Adipocyte (in vitro differentiated cells): ENCODE measurements around the gene NSUN6.
"Not testable (repeated sequence)": the region's sequence is repeated elsewhere in the genome, so short reads cannot be mapped to it uniquely, and the experiment has no call there.

ENCODE experiments used
- DNase-seq: peaks from one replicate; pipeline ENCODE4 v3.0.0-alpha.2; 2015; ENCODE audit warnings: low read depth
- H3K27me3 ChIP-seq: replicated peaks from 2 replicates; pipeline ENCODE4 v1.7.0; 2013; ENCODE audit warnings: mild to moderate bottlenecking, low read length, moderate library complexity; ENCODE audit not compliant: control insufficient read depth, insufficient read depth
- H3K36me3 ChIP-seq: 2 replicates; pipeline ENCODE4 v1.7.0; 2013; ENCODE audit warnings: low read length, mild to moderate bottlenecking, moderate library complexity; ENCODE audit not compliant: control insufficient read depth, insufficient read depth, severe bottlenecking
- H3K4me1 ChIP-seq: 2 replicates; pipeline ENCODE4 v1.7.0; 2013; ENCODE audit warnings: mild to moderate bottlenecking, low read length, moderate library complexity; ENCODE audit not compliant: control insufficient read depth, insufficient read depth
- H3K4me3 ChIP-seq: 2 replicates; pipeline ENCODE4 v1.7.0; 2013; ENCODE audit warnings: mild to moderate bottlenecking, low read length, moderate library complexity
- H3K9ac ChIP-seq: 2 replicates; pipeline ENCODE4 v1.7.0; 2013; ENCODE audit warnings: mild to moderate bottlenecking, low read length, moderate library complexity
- H3K9me3 ChIP-seq: 2 replicates; pipeline ENCODE4 v1.7.0; 2013; ENCODE audit warnings: mild to moderate bottlenecking, low read length, moderate library complexity; ENCODE audit not compliant: control insufficient read depth

Gene NSUN6

GRCh38 chr10:18658271-18659124 lies 7.1 kb upstream of the NSUN6 start:
- DNase-seq: peak; percentile 74
- Histone ChIP-seq H3K36me3 (no peaks in the 10 kb centered on the region), H3K9ac (peak overlapping the region; percentile 99), H3K9me3 (no peaks in the 10 kb centered on the region), H3K4me3 (peak overlapping the region; percentile 99), H3K27me3 (no peaks in the 10 kb centered on the region), H3K4me1 (peaks cover 15% of the 10 kb centered on the region)

DNA sequence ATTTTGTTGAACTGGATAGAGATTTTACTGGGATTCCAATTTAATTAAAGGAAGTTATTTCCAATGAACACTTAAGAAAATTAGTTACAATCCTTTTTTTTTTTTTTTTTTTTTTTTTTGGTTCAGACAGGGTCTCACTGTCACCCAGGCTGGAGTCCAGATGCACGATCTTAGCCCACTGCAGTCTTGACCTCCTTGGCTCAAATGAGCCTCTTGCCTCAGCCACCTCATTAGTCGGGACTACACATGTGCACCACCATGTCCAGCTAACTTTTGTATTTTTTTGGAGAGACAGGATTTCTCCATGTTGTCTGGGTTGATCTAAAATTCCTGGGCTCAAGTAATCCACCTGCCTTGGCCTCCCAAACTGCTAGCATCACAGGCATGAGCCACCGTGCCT lies 5.3 kb upstream of the NSUN6 start:
- H3K9ac ChIP-seq: no peak overlapping the region
- H3K27me3 ChIP-seq: no peaks in the 10 kb centered on the region
- no peaks in the 10 kb centered on the region for H3K36me3 ChIP-seq
- H3K4me1 ChIP-seq: peaks cover 19% of the 10 kb centered on the region
- no peaks in the 10 kb centered on the region for H3K9me3 ChIP-seq
- DNase-seq: no peak
- H3K4me3 ChIP-seq: no peak overlapping the region

DNA sequence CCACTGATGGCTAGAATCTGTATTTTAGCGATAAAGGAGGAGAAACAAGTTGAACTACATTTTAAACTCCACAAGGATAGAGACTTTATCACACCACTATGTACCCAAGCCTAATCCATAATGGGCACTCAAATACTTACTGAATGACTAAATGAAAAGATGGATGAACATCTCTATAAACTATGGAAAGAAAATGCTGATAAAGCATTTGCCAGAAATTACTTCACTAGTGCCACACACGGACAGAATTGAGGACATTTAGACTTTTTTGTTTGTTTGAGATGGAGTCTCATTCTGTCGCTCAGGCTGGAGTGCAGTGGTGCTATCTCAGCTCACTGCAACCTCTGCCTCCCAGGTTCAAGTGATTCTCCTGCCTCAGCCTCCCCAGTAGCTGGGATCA lies 1.7 kb upstream of the NSUN6 start:
- H3K27me3 ChIP-seq: no peaks in the 10 kb centered on the region
- no peaks in the 10 kb centered on the region for H3K9me3 ChIP-seq
- no peak overlapping the region for H3K9ac ChIP-seq
- H3K4me1 ChIP-seq: peaks cover 21% of the 10 kb centered on the region
- no peak for DNase-seq
- peaks cover 2% of the 10 kb centered on the region for H3K36me3 ChIP-seq
- H3K4me3 ChIP-seq: no peak overlapping the region

DNA sequence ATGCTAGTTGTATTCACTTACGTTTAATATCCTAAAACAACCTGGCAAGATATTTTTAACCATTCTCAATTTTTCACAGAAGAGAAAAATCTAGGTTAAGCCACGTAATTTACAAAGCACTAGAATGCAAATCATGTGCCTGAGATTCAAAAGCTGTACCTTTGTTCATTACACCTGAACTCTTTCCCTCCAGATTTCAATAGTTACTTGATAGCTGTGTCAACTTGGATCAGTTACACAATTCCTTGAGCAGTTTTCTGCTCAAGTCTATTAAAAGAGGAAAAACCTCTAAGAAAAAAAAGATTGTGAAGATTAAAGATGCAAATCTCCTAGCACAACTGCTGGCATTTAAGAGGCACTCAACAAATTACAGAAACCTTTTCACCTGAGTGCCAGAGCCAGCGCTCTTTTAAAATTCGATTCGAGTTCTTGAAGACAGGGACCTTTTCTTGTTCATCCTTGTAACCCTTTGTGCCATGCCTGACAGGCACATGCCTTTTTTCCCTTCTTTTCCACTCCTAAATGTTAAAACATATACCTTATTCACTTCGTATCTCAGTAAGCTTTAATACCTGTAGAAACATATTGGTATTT lies 886 bp downstream of the NSUN6 start:
- peak overlapping the region; percentile 99 for H3K4me3 ChIP-seq
- DNase-seq: no peak

DNA sequence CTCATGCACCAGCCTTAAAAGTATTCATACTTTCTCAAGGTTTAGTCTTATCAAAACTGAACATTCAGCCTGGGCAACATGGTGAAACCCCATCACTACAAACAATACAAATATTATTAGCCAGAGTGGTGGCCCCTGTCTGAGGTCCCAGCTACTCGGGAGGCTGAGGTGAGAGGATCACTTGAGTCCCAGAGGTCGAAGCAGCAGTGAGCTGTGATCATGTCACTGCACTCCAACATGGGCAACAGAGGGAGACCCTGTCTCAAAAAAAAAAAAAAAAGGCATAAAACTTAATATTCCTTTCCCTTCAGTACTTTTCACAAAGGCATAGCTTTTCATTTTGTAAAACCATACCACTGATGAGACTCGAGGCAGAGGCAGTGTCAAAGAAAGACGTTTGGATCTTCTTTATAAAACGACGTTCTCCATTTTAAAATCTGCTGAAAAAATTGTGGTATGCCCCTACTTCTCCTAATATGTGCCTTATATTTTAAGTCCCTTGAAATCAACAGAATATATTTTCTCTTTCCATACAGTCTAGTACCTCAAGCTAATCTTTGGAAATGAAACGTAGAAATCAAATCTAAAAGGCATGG lies 1.9 kb downstream of the NSUN6 start:
- Histone ChIP-seq H3K27me3 (no peaks in the 10 kb centered on the region), H3K36me3 (peaks cover 5% of the 10 kb centered on the region), H3K9ac (no peak overlapping the region), H3K4me3 (peak overlapping the region; percentile 99), H3K9me3 (no peaks in the 10 kb centered on the region), H3K4me1 (peaks cover 18% of the 10 kb centered on the region)
- DNase-seq: no peak

More for the DNA sequence above, 886 bp downstream of the NSUN6 start:
- peaks cover 18% of the 10 kb centered on the region for H3K4me1 ChIP-seq
- peak overlapping the region; percentile 93 for H3K9ac ChIP-seq
- H3K36me3 ChIP-seq: peaks cover 5% of the 10 kb centered on the region
- H3K27me3 ChIP-seq: no peaks in the 10 kb centered on the region
- H3K9me3 ChIP-seq: no peaks in the 10 kb centered on the region

- Histone ChIP-seq H3K4me1 (peaks cover 18% of the 10 kb centered on the region), H3K9ac (no peak overlapping the region), H3K36me3 (peaks cover 5% of the 10 kb centered on the region), H3K4me3 (no peak overlapping the region), H3K9me3 (no peaks in the 10 kb centered on the region), H3K27me3 (no peaks in the 10 kb centered on the region)
- DNase-seq: no peak
These were observed 3.4 kb downstream of the NSUN6 start for GRCh38 chr10:18647945-18648344.

DNA sequence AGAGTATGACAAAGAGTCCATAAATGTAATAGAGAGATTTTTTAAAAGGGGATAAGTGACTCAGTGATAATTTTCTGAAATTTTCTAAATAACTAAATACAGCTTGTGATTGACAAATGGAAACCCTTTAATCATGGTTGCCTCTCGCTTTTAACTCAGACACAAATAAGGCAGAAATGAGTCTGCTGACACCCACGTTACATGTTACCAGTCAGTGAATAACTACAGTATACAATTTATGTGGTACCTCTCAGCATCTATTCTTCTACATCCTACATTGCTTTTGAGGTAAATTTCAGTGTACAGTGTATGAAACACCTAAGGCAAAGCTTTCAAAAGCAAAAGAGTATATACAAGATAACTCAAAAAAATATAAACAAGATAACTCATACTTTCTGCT lies 4.2 kb downstream of the NSUN6 start:
- H3K36me3 ChIP-seq: peaks cover 5% of the 10 kb centered on the region
- no peak overlapping the region for H3K9ac ChIP-seq
- DNase-seq: no peak
- no peaks in the 10 kb centered on the region for H3K27me3 ChIP-seq
- peaks cover 17% of the 10 kb centered on the region for H3K4me1 ChIP-seq
- H3K9me3 ChIP-seq: no peaks in the 10 kb centered on the region
- H3K4me3 ChIP-seq: no peak overlapping the region

DNA sequence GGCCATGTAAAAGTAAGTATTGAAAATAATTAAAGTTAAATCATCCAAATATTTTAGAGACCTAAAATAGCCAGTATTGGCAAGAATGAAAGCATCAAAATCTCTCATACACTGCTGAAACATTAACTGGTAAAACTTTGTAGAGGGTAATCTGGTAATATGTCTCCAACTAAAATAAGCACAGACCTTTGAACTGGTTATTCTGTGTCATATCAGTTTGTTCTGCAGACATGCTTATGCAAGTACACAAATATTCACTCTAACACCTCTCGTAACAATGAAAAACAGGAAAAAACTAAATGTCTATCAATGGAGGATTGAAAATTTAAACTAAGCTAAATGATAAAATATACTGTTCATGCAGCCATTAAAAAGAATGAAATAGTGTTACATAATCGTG lies 11.7 kb downstream of the NSUN6 start:
- H3K4me1 ChIP-seq, H3K4me3 ChIP-seq, H3K27me3 ChIP-seq, DNase-seq, H3K9me3 ChIP-seq, H3K9ac ChIP-seq, H3K36me3 ChIP-seq: not testable (repeated sequence)

GRCh38 chr10:18637400-18637799 lies 14.0 kb downstream of the NSUN6 start:
- not testable (repeated sequence) for H3K9ac ChIP-seq, H3K27me3 ChIP-seq, DNase-seq

DNA sequence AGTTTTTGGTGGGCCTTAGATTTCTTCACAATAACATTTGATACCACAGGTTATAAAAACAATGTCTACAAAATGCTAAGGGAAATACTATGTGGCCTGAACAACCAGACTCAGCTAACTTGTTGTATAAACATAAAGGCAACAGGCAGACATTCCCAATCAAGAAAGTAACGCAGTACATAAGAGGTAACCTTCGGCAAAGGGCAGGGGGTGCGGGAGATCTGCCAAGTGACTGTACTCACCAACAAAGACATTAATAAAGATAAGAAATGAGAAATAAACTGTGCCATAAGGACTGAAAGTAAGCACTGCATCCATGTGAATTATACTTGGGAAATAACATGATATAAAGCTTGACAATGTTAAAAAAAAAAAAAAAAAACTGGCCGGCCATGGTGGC lies 15.4 kb downstream of the NSUN6 start:
- Histone ChIP-seq H3K36me3 (no peaks in the 10 kb centered on the region), H3K27me3 (no peaks in the 10 kb centered on the region), H3K9ac (no peak overlapping the region), H3K9me3 (no peaks in the 10 kb centered on the region), H3K4me3 (no peak overlapping the region), H3K4me1 (peaks cover 3% of the 10 kb centered on the region)
- DNase-seq: no peak

More at GRCh38 chr10:18637400-18637799, 14.0 kb downstream of the NSUN6 start:
- H3K9me3 ChIP-seq, H3K4me1 ChIP-seq, H3K36me3 ChIP-seq, H3K4me3 ChIP-seq: not testable (repeated sequence)

DNA sequence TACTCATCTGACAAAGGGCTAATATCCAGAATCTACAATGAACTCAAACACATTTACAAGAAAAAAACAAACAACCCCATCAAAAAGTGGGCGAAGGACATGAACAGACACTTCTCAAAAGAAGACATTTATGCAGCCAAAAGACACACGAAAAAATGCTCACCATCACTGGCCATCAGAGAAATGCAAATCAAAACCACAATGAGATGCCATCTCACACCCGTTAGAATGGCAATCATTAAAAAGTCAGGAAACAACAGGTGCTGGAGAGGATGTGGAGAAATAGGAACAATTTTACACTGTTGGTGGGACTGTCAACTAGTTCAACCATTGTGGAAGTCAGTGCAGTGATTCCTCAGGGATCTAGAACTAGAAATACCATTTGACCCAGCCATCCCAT lies 18.9 kb downstream of the NSUN6 start:
- not testable (repeated sequence) for H3K4me1 ChIP-seq, H3K9me3 ChIP-seq, DNase-seq, H3K27me3 ChIP-seq, H3K9ac ChIP-seq, H3K36me3 ChIP-seq, H3K4me3 ChIP-seq
